Measurements from ENCODE around the gene PAWR. TPM values are rescaled to one million over a fixed set of nuclear protein-coding genes. Genes with fewer than 3 reads are reported as not detected.

Gene PAWR
- total RNA-seq (2014; rRNA removed; shearing (Covaris generic)) (159 and 180 TPM in 2 replicates), polyA plus RNA-seq (2016; fragmentation: Nextera tagmentation; extraction: Ambion mirVana) (136 and 149 TPM in 2 replicates)
- long read RNA-seq, full-length matches to known transcripts, result 4 of 23 reads
- long read RNA-seq, partial matches to known transcripts, result 15 of 23 reads
- long read RNA-seq, other reads (novel, unspliced or antisense), result 4 of 23 reads

DNA sequence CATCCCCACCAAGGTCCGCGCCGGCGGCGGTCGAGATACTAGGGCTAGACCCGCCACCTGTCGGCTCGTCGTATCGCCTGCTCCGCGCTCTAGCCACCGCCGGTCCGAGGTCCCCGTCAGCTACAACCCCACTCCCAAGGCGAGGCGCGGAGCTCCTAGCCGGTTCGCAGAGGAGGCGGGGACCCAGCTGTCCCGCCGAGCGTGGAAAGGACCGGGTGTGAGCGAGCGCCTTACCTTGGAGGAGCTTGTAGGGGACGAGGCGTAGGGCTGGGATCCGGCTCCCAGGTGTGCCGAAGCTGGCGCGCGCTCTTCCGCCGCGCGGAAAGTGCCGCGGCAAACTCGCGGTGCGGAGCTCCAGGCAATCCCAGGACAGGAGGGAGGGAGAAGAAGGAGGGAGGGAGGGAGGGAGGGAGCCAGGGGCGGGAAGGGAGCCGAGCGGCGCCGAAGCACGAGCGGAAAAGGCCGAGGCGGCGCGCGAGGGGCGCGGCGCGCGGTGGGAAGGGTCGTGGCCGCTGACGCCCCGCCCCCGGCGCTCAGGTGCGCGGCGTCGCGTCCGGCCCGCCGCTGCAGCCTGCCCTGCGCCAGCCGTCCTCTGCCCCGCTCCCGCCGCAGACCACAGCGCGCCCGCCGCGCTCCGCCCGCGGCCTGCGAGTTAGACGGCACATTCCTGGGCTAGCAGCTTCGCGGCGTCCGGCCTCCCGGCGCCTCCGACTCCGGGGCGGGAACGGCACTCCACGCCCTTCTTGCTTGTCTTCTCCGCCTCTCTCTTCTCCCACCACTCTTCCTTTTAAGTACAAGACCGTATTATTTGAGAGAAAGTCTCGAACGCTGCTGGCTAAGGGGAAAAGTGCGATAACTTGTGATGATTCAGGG, at the start of gene PAWR:
Gene PAWR (minus strand): TSS at position 327 of the 873 bp plus-strand sequence. CDS start 720 bp downstream, outside the sequence.
- H3K9me3 Mint-ChIP-seq, result no peaks in the 10 kb centered on the region
- H3K9me2 ChIP-seq (ENCODE audit: insufficient read depth), result no peaks in the 10 kb centered on the region
- no peak within 1 kb of the TSS for H2AFZ ChIP-seq
- H3K79me2 ChIP-seq (replicated peaks; ENCODE audit: insufficient read depth), result peaks cover 53% of the 10 kb centered on the region
- H3K27me3 ChIP-seq (ENCODE audit: insufficient read depth), result no peaks in the 10 kb centered on the region
- H4K20me1 ChIP-seq (replicated peaks; ENCODE audit: insufficient read depth), result peaks cover 23% of the 10 kb centered on the region
- DNase-seq (ENCODE audit: low spot score) (peak; percentile 93), ATAC-seq (peak; percentile 76)
- peaks cover 36% of the 10 kb centered on the region for H3K36me3 Mint-ChIP-seq (ENCODE audit: low read depth)
- peaks cover 4% of the 10 kb centered on the region for H3K27me3 Mint-ChIP-seq (ENCODE audit: insufficient read depth, low read depth, poor library complexity)
- no peaks in the 10 kb centered on the region; the same call in 1 of the 2 replicates for H3K36me3 ChIP-seq (ENCODE audit: insufficient read depth)
- peaks cover 4% of the 10 kb centered on the region; the same call in 1 of the 2 replicates for H3F3A ChIP-seq (replicated peaks; ENCODE audit: low read depth)
- peaks cover 27% of the 10 kb centered on the region for H3K4me1 ChIP-seq (ENCODE audit: insufficient read depth)
- H3K27ac Mint-ChIP-seq, result peak within 1 kb of the TSS; percentile 97
- peaks cover 28% of the 10 kb centered on the region for H3K4me1 Mint-ChIP-seq
- peak within 1 kb of the TSS; percentile 94 for H3K4me3 Mint-ChIP-seq
- H3K4me3 ChIP-seq, result peak within 1 kb of the TSS; percentile 80
- H3K4me2 ChIP-seq, result peak within 1 kb of the TSS; percentile 87
- peak within 1 kb of the TSS; percentile 99 for H3K27ac ChIP-seq (ENCODE audit: low read depth)
- TF ChIP-seq STAT1 (IDR thresholded peaks at IDR 0.05; ENCODE audit: unreplicated experiment) (no peak), JUNB (IDR thresholded peaks at IDR 0.05; ENCODE audit: unreplicated experiment) (no peak), EZH2 (IDR thresholded peaks at IDR 0.05; ENCODE audit: low read depth, unreplicated experiment) (no peak), CTCF (conservative IDR thresholded peaks at IDR 0.05; ENCODE audit: low read depth in 2 of 2) (peak in 1 of 2 experiments; percentile 62; a peak in 2 of 4 replicates), CREB1 (CRISPR knock-in tag; IDR thresholded peaks at IDR 0.05; ENCODE audit: low read depth) (peak; percentile 5; the same call in 1 of the 2 replicates), NANOG (IDR thresholded peaks at IDR 0.05; ENCODE audit: borderline replicate concordance) (no peak), ETS1 (IDR thresholded peaks at IDR 0.05) (0 out of 2 replicates have a peak, but pooled peaks have one; percentile 41), ZNF114 (CRISPR knock-in tag; IDR thresholded peaks at IDR 0.05) (no peak), EZH2phosphoT487 (IDR thresholded peaks at IDR 0.05; ENCODE audit: unreplicated experiment) (no peak), ZNF331 (CRISPR knock-in tag; IDR thresholded peaks at IDR 0.05; ENCODE audit: low read depth) (no peak)
- TF ChIP-seq, protein P1, sequence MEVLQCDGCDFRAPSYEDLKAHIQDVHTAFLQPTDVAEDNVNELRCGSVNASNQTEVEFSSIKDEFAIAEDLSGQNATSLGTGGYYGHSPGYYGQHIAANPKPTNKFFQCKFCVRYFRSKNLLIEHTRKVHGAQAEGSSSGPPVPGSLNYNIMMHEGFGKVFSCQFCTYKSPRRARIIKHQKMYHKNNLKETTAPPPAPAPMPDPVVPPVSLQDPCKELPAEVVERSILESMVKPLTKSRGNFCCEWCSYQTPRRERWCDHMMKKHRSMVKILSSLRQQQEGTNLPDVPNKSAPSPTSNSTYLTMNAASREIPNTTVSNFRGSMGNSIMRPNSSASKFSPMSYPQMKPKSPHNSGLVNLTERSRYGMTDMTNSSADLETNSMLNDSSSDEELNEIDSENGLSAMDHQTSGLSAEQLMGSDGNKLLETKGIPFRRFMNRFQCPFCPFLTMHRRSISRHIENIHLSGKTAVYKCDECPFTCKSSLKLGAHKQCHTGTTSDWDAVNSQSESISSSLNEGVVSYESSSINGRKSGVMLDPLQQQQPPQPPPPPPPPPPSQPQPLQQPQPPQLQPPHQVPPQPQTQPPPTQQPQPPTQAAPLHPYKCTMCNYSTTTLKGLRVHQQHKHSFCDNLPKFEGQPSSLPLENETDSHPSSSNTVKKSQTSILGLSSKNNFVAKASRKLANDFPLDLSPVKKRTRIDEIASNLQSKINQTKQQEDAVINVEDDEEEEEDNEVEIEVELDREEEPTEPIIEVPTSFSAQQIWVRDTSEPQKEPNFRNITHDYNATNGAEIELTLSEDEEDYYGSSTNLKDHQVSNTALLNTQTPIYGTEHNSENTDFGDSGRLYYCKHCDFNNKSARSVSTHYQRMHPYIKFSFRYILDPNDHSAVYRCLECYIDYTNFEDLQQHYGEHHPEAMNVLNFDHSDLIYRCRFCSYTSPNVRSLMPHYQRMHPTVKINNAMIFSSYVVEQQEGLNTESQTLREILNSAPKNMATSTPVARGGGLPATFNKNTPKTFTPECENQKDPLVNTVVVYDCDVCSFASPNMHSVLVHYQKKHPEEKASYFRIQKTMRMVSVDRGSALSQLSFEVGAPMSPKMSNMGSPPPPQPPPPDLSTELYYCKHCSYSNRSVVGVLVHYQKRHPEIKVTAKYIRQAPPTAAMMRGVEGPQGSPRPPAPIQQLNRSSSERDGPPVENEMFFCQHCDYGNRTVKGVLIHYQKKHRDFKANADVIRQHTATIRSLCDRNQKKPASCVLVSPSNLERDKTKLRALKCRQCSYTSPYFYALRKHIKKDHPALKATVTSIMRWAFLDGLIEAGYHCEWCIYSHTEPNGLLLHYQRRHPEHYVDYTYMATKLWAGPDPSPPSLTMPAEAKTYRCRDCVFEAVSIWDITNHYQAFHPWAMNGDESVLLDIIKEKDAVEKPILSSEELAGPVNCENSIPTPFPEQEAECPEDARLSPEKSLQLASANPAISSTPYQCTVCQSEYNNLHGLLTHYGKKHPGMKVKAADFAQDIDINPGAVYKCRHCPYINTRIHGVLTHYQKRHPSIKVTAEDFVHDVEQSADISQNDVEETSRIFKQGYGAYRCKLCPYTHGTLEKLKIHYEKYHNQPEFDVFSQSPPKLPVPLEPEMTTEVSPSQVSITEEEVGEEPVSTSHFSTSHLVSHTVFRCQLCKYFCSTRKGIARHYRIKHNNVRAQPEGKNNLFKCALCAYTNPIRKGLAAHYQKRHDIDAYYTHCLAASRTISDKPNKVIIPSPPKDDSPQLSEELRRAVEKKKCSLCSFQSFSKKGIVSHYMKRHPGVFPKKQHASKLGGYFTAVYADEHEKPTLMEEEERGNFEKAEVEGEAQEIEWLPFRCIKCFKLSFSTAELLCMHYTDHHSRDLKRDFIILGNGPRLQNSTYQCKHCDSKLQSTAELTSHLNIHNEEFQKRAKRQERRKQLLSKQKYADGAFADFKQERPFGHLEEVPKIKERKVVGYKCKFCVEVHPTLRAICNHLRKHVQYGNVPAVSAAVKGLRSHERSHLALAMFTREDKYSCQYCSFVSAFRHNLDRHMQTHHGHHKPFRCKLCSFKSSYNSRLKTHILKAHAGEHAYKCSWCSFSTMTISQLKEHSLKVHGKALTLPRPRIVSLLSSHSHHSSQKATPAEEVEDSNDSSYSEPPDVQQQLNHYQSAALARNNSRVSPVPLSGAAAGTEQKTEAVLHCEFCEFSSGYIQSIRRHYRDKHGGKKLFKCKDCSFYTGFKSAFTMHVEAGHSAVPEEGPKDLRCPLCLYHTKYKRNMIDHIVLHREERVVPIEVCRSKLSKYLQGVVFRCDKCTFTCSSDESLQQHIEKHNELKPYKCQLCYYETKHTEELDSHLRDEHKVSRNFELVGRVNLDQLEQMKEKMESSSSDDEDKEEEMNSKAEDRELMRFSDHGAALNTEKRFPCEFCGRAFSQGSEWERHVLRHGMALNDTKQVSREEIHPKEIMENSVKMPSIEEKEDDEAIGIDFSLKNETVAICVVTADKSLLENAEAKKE (CRISPR knock-in tag; IDR thresholded peaks at IDR 0.05), result no peak
- TF ChIP-seq, protein P2, sequence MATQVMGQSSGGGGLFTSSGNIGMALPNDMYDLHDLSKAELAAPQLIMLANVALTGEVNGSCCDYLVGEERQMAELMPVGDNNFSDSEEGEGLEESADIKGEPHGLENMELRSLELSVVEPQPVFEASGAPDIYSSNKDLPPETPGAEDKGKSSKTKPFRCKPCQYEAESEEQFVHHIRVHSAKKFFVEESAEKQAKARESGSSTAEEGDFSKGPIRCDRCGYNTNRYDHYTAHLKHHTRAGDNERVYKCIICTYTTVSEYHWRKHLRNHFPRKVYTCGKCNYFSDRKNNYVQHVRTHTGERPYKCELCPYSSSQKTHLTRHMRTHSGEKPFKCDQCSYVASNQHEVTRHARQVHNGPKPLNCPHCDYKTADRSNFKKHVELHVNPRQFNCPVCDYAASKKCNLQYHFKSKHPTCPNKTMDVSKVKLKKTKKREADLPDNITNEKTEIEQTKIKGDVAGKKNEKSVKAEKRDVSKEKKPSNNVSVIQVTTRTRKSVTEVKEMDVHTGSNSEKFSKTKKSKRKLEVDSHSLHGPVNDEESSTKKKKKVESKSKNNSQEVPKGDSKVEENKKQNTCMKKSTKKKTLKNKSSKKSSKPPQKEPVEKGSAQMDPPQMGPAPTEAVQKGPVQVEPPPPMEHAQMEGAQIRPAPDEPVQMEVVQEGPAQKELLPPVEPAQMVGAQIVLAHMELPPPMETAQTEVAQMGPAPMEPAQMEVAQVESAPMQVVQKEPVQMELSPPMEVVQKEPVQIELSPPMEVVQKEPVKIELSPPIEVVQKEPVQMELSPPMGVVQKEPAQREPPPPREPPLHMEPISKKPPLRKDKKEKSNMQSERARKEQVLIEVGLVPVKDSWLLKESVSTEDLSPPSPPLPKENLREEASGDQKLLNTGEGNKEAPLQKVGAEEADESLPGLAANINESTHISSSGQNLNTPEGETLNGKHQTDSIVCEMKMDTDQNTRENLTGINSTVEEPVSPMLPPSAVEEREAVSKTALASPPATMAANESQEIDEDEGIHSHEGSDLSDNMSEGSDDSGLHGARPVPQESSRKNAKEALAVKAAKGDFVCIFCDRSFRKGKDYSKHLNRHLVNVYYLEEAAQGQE (IDR thresholded peaks at IDR 0.05; ENCODE audit: unreplicated experiment), result no peak
